ENCODE results near the gene PHF1.

Gene PHF1

DNA sequence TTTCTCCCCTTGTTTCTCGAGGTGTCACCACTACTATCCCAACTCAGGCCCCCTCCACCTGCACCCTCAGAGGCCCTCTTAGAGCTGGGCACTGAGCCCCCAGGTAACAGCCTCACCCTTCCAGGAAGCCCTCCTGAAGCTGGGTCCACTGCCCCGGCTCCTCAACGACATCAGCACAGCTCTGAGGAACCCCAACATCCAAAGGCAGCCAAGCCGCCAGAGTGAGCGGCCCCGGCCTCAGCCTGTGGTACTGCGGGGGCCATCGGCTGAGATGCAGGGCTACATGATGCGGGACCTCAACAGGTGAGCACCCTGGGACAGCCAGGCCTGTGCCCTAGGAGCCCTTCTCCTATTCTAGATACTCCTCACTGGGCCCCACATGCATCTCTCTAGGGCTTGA, 30.6 kb downstream of the PHF1 start:
- Histone ChIP-seq H3K9ac (ENCODE audit: low read length) (no peak overlapping the region), H3K4me3 (ENCODE audit: low read depth in 1 of 2, low read length in 2 of 2) (no peak overlapping the region), H3K9me3 (ENCODE audit: low read length) (no peaks in the 10 kb centered on the region), H3K27ac (ENCODE audit: low read depth, low read length) (no peak overlapping the region), H3K4me1 (ENCODE audit: insufficient read depth, low read length) (no peaks in the 10 kb centered on the region), H3K27me3 (ENCODE audit: control insufficient read depth in 1 of 2, insufficient read depth in 2 of 2, low read length in 2 of 2) (no peaks in the 10 kb centered on the region), H3K36me3 (ENCODE audit: insufficient read depth, low read length) (peaks cover 58% of the 10 kb centered on the region)

DNA sequence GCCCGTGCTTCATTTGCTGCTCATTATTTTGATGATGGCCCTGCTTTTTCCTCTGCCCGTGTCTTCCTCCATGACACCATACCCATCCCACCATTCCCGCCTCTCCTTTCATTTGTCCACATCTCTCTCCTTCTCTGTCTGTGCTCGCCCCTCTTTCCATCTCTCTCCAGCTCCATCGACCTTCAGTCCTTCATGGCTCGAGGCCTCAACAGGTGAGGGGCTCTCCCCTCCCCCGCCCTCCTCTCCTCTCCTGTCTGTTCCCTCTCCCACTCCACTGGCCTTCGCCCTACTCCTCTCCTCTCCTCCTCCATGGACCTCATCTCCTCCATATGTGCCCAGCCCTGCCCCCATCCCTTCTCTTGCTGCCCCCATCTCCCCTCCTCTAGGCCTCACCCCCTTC, 31.5 kb downstream of the PHF1 start:
- Histone ChIP-seq H3K4me1 (ENCODE audit: insufficient read depth, low read length) (no peaks in the 10 kb centered on the region), H3K9me3 (ENCODE audit: low read length) (no peaks in the 10 kb centered on the region), H3K27me3 (ENCODE audit: control insufficient read depth in 1 of 2, insufficient read depth in 2 of 2, low read length in 2 of 2) (no peaks in the 10 kb centered on the region), H3K9ac (ENCODE audit: low read length) (no peak overlapping the region), H3K36me3 (ENCODE audit: insufficient read depth, low read length) (peaks cover 58% of the 10 kb centered on the region), H3K27ac (ENCODE audit: low read depth, low read length) (no peak overlapping the region), H3K4me3 (ENCODE audit: low read depth in 1 of 2, low read length in 2 of 2) (no peak overlapping the region)

DNA sequence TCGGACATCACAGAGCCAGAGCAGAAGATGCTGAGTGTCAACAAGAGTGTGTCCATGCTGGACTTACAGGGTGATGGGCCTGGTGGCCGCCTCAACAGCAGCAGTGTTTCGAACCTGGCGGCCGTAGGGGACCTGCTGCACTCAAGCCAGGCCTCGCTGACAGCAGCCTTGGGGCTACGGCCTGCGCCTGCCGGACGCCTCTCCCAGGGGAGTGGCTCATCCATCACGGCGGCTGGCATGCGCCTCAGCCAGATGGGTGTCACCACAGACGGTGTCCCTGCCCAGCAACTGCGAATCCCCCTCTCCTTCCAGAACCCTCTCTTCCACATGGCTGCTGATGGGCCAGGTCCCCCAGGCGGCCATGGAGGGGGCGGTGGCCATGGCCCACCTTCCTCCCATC, 32.2 kb downstream of the PHF1 start:
- no peaks in the 10 kb centered on the region for H3K9me3 ChIP-seq (ENCODE audit: low read length)
- H3K27me3 ChIP-seq (ENCODE audit: control insufficient read depth in 1 of 2, insufficient read depth in 2 of 2, low read length in 2 of 2) = no peaks in the 10 kb centered on the region
- no peak overlapping the region for H3K9ac ChIP-seq (ENCODE audit: low read length)
- no peak overlapping the region for H3K4me3 ChIP-seq (ENCODE audit: low read depth in 1 of 2, low read length in 2 of 2)
- peaks cover 60% of the 10 kb centered on the region for H3K36me3 ChIP-seq (ENCODE audit: insufficient read depth, low read length)
- no peak overlapping the region for H3K27ac ChIP-seq (ENCODE audit: low read depth, low read length)
- H3K4me1 ChIP-seq (ENCODE audit: insufficient read depth, low read length) = no peaks in the 10 kb centered on the region

DNA sequence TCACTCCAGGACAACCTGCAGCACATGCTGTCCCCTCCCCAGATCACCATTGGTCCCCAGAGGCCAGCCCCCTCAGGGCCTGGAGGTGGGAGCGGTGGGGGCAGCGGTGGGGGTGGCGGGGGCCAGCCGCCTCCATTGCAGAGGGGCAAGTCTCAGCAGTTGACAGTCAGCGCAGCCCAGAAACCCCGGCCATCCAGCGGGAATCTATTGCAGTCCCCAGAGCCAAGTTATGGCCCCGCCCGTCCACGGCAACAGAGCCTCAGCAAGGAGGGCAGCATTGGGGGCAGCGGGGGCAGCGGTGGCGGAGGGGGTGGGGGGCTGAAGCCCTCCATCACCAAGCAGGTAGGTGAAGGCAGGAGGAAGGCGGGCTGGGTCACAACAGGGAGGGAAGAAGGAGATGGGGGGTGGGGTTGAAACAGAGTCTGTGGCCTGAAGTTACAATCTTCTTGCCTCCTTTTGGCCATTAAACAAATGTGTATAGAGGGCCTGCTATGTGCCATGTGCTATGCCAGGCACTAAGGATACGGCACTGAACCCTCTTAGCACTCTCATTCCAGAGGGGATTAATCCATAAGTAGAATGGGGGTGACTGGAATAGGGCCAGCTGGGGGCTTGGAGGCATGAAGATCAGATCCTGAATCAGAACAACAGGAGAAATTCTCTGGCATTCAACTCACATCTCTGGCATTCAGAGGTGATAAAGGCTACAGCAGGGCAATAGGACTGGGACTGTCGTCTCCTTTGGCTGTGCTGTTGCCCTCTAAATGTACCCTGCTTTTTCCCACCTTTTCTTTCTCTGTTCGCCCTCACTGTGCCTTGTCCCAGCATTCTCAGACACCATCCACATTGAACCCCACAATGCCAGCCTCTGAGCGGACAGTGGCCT, 33.0 kb downstream of the PHF1 start:
- H3K27ac ChIP-seq (ENCODE audit: low read depth, low read length) = no peak overlapping the region
- no peaks in the 10 kb centered on the region for H3K9me3 ChIP-seq (ENCODE audit: low read length)
- H3K4me3 ChIP-seq (ENCODE audit: low read depth in 1 of 2, low read length in 2 of 2) = no peak overlapping the region
- H3K36me3 ChIP-seq (ENCODE audit: insufficient read depth, low read length) = peaks cover 60% of the 10 kb centered on the region
- H3K4me1 ChIP-seq (ENCODE audit: insufficient read depth, low read length) = no peaks in the 10 kb centered on the region
- no peak overlapping the region for H3K9ac ChIP-seq (ENCODE audit: low read length)
- H3K27me3 ChIP-seq (ENCODE audit: control insufficient read depth in 1 of 2, insufficient read depth in 2 of 2, low read length in 2 of 2) = no peaks in the 10 kb centered on the region

DNA sequence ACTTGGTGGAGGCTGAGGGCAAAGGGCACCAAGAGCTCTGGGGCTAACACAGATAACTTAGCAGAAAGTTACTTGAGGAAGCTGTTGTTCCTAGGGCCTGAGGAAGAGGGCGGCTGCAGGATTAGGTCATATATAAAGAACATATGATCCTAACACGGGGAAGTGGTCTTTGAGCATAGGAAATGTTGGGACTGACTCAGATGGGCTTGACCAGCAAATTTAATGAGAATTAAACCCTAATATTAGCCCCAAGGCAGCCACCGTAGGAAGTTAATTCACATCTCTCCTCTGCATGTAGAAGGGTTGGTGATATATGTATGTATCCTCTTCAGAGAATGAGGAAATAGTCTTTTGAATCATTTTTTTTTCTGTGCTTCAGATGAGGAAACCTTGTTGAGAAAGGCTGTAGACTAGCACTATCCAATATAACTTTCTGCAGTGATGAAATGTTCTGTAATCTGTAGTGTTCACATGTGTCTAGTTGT, 34.3 kb downstream of the PHF1 start:
- Histone ChIP-seq H3K4me3 (ENCODE audit: low read depth in 1 of 2, low read length in 2 of 2) (no peak overlapping the region), H3K9me3 (ENCODE audit: low read length) (no peaks in the 10 kb centered on the region), H3K9ac (ENCODE audit: low read length) (no peak overlapping the region), H3K27me3 (ENCODE audit: control insufficient read depth in 1 of 2, insufficient read depth in 2 of 2, low read length in 2 of 2) (no peaks in the 10 kb centered on the region), H3K27ac (ENCODE audit: low read depth, low read length) (no peak overlapping the region), H3K36me3 (ENCODE audit: insufficient read depth, low read length) (peaks cover 62% of the 10 kb centered on the region), H3K4me1 (ENCODE audit: insufficient read depth, low read length) (no peaks in the 10 kb centered on the region)

DNA sequence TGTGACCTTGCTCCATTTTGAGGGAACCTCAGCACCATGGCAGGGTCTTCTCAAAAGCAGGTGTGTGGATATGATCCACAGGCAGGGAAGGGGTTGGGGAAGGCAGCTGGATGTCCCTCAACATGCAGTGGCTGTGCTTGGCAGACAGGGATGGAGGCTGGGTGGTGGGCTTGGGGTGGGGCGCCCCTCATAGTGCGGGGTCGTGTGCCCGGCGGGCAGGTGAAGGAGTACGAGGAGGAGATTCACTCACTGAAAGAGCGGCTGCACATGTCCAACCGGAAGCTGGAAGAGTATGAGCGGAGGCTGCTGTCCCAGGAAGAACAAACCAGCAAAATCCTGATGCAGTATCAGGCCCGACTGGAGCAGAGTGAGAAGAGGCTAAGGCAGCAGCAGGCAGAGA, 35.5 kb downstream of the PHF1 start:
- Histone ChIP-seq H3K36me3 (ENCODE audit: insufficient read depth, low read length) (peaks cover 50% of the 10 kb centered on the region), H3K4me1 (ENCODE audit: insufficient read depth, low read length) (no peaks in the 10 kb centered on the region)

DNA sequence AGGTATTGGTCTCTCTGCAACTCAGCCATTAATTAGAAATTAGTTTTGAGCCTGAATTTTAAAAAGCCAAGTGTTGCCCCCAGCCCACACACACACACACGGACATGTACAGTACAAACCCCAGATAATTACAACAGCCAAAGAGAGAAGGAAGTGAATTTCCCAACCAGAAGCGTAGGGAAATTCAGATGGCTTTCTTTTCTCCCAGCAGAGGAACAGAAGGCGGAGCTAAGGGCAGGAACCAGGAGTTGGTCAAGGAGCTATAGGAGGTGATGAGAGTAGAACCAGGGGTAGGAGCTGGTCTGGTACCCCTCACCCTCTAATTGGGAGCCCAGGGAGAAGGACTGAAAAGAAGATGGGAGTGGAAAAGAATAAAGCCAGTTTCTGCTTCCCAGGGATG, 39.6 kb downstream of the PHF1 start:
- Histone ChIP-seq H3K36me3 (ENCODE audit: insufficient read depth, low read length) (peaks cover 32% of the 10 kb centered on the region), H3K9ac (ENCODE audit: low read length) (no peak overlapping the region), H3K9me3 (ENCODE audit: low read length) (no peaks in the 10 kb centered on the region), H3K4me3 (ENCODE audit: low read depth in 1 of 2, low read length in 2 of 2) (no peak overlapping the region), H3K27ac (ENCODE audit: low read depth, low read length) (no peak overlapping the region), H3K4me1 (ENCODE audit: insufficient read depth, low read length) (peaks cover 8% of the 10 kb centered on the region), H3K27me3 (ENCODE audit: control insufficient read depth in 1 of 2, insufficient read depth in 2 of 2, low read length in 2 of 2) (no peaks in the 10 kb centered on the region)

More for the DNA sequence above, 35.5 kb downstream of the PHF1 start:
- Histone ChIP-seq H3K9me3 (ENCODE audit: low read length) (no peaks in the 10 kb centered on the region), H3K27ac (ENCODE audit: low read depth, low read length) (no peak overlapping the region), H3K27me3 (ENCODE audit: control insufficient read depth in 1 of 2, insufficient read depth in 2 of 2, low read length in 2 of 2) (no peaks in the 10 kb centered on the region), H3K4me3 (ENCODE audit: low read depth in 1 of 2, low read length in 2 of 2) (no peak overlapping the region), H3K9ac (ENCODE audit: low read length) (no peak overlapping the region)

DNA sequence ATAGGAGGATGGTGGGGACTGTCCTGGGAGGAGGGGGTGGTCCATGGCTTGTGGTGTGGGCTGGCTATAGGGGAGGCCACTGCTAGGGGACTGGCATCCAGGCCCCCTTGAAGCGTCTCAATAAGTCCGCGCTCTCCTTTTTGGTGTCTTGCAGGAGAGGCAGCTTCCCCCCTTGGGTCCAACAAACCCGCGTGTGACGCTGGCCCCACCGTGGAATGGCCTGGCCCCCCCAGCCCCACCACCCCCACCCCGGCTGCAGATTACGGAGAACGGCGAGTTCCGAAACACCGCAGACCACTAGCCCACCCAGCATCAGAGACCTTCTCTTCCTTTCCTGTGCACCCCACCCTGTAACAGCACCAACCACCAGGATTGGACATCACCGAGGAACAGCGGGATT, 40.8 kb downstream of the PHF1 start:
- peaks cover 38% of the 10 kb centered on the region for H3K36me3 ChIP-seq (ENCODE audit: insufficient read depth, low read length)
- H3K27ac ChIP-seq (ENCODE audit: low read depth, low read length) = no peak overlapping the region
- no peaks in the 10 kb centered on the region for H3K9me3 ChIP-seq (ENCODE audit: low read length)
- no peak overlapping the region for H3K9ac ChIP-seq (ENCODE audit: low read length)
- no peak overlapping the region for H3K4me3 ChIP-seq (ENCODE audit: low read depth in 1 of 2, low read length in 2 of 2)
- no peaks in the 10 kb centered on the region for H3K27me3 ChIP-seq (ENCODE audit: control insufficient read depth in 1 of 2, insufficient read depth in 2 of 2, low read length in 2 of 2)
- H3K4me1 ChIP-seq (ENCODE audit: insufficient read depth, low read length) = peaks cover 13% of the 10 kb centered on the region

DNA sequence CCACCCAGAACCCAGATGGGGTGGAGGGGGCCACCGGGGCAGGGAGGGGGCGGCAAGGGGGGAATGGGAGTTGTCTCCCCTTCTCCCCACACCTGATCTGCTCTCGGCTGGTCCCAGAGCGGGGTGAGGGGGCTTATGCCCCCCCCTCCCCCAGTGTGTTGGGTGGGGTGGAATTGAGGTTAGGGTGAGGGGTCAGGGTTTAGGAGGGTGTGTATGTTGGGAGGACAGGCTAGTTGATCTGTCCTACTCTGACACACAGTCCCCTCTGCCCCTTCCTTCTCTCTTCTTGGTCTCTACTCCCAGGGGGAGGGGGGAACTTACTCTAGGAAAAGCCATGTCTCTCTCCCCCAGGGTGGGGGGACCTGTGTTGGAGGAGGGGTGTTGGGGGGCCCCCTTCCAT, 41.7 kb downstream of the PHF1 start:
- no peaks in the 10 kb centered on the region for H3K27me3 ChIP-seq (ENCODE audit: control insufficient read depth in 1 of 2, insufficient read depth in 2 of 2, low read length in 2 of 2)
- H3K36me3 ChIP-seq (ENCODE audit: insufficient read depth, low read length) = peaks cover 31% of the 10 kb centered on the region
- H3K4me1 ChIP-seq (ENCODE audit: insufficient read depth, low read length) = peaks cover 13% of the 10 kb centered on the region
- H3K9ac ChIP-seq (ENCODE audit: low read length) = no peak overlapping the region
- H3K27ac ChIP-seq (ENCODE audit: low read depth, low read length) = no peak overlapping the region
- no peak overlapping the region for H3K4me3 ChIP-seq (ENCODE audit: low read depth in 1 of 2, low read length in 2 of 2)
- H3K9me3 ChIP-seq (ENCODE audit: low read length) = no peaks in the 10 kb centered on the region

DNA sequence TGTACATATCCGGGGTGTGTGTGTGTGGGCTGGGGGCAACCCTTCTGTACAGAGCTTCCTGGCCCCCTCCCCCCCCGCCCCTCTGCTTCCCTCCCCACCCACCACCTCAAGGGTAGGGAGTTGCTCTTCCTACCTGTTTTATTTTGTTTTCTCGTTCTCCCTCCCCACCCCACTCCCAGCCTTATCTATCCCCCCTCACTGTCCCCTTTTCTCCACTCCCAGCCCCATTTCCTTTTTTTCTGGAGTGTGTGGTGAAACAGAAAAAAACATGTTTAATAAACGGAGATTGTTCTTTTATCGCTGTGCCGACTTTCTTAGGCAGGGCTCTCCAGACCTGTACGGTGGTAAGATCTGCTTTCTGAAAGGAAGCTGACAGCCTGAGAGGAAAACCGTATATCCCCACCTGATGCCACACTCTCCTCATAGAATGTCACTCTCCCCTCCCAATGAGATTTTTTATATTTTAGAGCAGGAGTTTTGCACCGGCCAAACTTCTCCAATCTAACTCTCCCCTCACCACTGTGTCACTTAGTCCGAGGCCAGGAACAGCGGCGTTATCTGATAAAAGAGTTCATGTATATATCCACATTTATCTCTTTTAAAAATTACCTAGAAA, 42.7 kb downstream of the PHF1 start:
- peaks cover 21% of the 10 kb centered on the region for H3K36me3 ChIP-seq (ENCODE audit: insufficient read depth, low read length)
- H3K4me3 ChIP-seq (ENCODE audit: low read depth in 1 of 2, low read length in 2 of 2) = peak overlapping the region; percentile 62 to 94
- peaks cover 13% of the 10 kb centered on the region for H3K4me1 ChIP-seq (ENCODE audit: insufficient read depth, low read length)
- peak overlapping the region; percentile 92 for H3K27ac ChIP-seq (ENCODE audit: low read depth, low read length)
- H3K9me3 ChIP-seq (ENCODE audit: low read length) = no peaks in the 10 kb centered on the region
- no peaks in the 10 kb centered on the region for H3K27me3 ChIP-seq (ENCODE audit: control insufficient read depth in 1 of 2, insufficient read depth in 2 of 2, low read length in 2 of 2)
- H3K9ac ChIP-seq (ENCODE audit: low read length) = peak overlapping the region; percentile 81

DNA sequence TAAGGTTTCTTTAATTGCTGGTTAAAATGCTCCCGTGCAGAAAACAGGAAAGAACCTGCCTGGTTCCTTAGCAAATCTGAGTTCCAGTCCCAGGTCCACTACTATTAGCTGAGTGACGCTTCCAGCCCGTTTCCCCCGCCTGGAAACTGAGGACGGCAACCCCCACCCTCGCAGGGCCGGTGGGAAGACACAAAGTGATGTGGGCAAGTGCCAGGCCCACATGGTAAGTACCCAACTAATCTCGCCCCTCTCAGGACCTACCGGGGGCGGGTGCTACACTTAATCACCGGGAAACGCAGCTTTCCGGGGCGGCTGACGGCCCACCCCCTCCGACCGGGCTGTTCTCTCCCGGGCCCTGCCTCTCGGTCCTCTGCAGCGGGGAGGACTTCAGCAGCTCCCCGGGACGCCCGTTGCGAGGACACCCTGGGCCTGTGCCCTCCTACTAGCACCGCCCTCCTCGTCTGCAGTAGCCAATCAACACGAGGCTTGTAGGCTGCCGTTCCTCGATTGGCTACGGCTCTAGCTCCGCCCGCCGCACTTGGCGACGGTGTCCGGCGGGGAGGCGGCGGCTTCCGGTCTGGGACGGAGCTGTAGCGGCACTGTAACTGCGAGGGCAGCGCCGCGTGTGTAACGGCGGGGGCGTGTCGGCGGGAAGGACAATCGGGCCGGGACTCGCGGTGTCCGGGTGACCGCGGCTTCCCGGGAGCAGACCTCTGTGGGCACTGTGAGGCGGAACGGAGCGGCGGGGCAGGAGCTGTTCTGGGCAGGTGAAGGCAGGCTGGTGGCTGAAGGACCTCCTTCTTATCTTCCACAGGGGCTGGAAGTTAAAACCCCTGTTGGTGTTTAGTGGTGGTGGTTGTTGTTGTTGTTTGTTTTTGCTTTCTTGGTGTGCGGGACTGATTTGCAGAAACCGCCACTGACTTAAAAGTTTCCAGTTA, 43.5 kb downstream of the PHF1 start, which contains the start of gene ZBTB9:
TSS of gene ZBTB9 (plus strand) at position 568 of the 938 bp plus-strand sequence. CDS start 525 bp downstream, outside the sequence.
- peak within 1 kb of the TSS; percentile 81 for H3K9ac ChIP-seq (ENCODE audit: low read length)
- H3K27ac ChIP-seq (ENCODE audit: low read depth, low read length) = peak within 1 kb of the TSS; percentile 92
- H3K36me3 ChIP-seq (ENCODE audit: insufficient read depth, low read length) = peaks cover 13% of the 10 kb centered on the region
- H3K4me1 ChIP-seq (ENCODE audit: insufficient read depth, low read length) = peaks cover 13% of the 10 kb centered on the region
- H3K9me3 ChIP-seq (ENCODE audit: low read length) = no peaks in the 10 kb centered on the region
- peak within 1 kb of the TSS; percentile 62 to 94 for H3K4me3 ChIP-seq (ENCODE audit: low read depth in 1 of 2, low read length in 2 of 2)
- no peaks in the 10 kb centered on the region for H3K27me3 ChIP-seq (ENCODE audit: control insufficient read depth in 1 of 2, insufficient read depth in 2 of 2, low read length in 2 of 2)

Measured in muscle layer of colon (tissue), 2 donors.